GM21360 (cell line): ENCODE results near the gene ACOT7.
A peak's percentile ranks its signal among the peaks of the same experiment; 100 is the strongest.

ENCODE experiments used
- ATAC-seq: cut with Tn5 transposase; IDR thresholded peaks from one replicate; pipeline ENCODE4 v1.9.1; 2021; ENCODE audit warnings: mild to moderate bottlenecking, moderate library complexity; ENCODE audit not compliant: unreplicated experiment

ACOT7 gene

GRCh38 chr1:6424619-6425593 lies 31.3 kb upstream of the ACOT7 start, which contains the start of gene ESPN:
Gene ESPN (plus strand): TSS chr1:6424776. CDS start chr1:6424956, 180 bp downstream.
- ATAC-seq, result no peak

DNA sequence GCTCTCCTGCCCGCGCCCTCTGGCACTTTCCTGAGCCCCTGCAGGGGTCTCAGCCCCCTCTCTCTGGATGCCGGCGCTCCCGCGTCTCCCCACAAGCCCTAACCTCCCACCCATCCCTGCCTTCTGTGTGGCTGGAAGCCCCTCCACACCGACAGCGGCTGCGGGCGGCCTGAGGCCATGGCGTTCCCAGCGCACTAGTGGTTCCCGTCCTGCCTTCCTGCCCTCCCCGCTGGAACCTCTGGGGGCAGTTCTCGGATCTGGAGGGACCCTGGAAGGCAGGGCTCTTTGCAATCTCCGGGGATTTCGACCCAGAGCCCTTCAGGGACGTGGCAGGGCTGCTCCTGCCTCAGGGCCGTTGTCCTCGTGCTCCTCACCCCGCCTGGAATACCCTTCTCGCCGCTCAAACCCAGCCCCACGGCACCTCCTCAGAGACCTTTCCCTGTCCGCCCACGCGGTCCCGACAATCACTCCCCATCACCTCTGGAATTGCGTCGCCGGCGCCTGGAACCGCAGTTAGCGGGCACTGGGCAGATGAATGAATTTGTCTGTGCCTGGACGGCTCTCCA lies 30.5 kb upstream of the ACOT7 start:
- ATAC-seq, result no peak

- ATAC-seq, result no peak
Observed at GRCh38 chr1:6423321-6423999, 29.9 kb upstream of the ACOT7 start.

- no peak for ATAC-seq
Observed at GRCh38 chr1:6421266-6421665, 27.7 kb upstream of the ACOT7 start.

DNA sequence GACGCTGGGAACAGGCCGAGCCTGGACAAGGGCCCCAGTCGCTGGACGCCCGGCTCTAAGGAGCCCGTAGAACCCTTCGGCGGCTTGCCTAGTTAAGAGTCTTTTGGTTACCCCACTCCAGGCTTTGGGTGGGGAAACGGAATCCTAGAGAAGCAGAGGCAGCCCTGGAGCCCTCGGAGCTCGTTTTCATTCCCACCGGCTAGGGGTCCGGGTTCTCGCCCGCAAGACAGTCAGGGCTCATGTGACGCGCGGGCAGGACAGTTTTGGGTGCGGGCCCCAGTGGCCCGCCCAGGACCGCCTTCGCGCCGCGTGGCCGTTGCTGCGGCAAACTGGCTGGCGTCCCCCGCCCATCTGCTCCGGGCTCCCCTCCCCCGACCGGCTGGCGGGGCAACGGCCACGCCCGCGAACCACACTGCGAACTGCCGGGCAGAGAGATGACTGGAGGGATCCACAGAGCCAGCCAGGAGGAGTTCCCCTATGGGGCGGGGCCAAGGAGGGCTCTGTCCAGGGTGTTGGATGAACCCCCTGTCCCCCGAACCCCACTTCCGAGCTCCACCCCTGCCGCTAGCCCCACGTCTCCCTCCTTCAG lies 27.0 kb upstream of the ACOT7 start:
- ATAC-seq, result no peak

DNA sequence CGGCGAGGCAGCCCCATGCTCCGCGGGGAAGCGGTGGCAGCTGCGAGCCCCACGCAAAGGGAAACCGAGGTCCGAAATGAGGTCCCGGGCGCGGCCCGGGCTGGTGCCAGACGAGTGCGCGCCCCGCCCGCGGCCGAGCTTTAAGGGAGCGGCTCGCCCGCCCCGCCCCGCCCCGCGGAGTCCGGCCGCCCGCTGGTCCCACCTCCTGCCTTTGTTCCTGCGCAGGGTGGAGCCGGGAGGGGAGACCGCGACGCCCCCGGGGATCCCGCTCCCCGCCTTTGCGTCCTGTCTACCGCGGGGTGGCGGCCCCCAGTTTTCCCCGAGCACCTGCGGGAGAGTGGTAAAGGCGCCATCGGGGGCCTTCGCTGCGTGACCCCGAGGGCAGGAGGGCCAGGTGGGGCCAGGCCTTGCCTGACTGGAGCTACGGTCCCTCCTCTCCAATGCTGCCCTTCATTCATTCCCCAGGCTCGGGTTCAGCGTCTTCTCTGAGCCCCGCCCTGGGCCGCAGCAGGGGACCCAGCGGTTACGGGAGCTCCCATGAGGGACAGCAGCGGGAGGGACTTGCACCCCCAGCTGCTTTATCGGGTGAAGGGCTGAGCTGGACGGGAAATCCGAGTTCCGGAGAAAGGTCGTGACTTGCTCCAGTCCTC lies 26.4 kb upstream of the ACOT7 start, which contains the start of gene HES2:
Gene HES2 (minus strand): TSS at position 116 of the 650 bp plus-strand sequence. CDS start 99 bp downstream, at position 17.
- ATAC-seq, result no peak

- no peak for ATAC-seq
Observed at GRCh38 chr1:6419397-6419803, 25.8 kb upstream of the ACOT7 start.

DNA sequence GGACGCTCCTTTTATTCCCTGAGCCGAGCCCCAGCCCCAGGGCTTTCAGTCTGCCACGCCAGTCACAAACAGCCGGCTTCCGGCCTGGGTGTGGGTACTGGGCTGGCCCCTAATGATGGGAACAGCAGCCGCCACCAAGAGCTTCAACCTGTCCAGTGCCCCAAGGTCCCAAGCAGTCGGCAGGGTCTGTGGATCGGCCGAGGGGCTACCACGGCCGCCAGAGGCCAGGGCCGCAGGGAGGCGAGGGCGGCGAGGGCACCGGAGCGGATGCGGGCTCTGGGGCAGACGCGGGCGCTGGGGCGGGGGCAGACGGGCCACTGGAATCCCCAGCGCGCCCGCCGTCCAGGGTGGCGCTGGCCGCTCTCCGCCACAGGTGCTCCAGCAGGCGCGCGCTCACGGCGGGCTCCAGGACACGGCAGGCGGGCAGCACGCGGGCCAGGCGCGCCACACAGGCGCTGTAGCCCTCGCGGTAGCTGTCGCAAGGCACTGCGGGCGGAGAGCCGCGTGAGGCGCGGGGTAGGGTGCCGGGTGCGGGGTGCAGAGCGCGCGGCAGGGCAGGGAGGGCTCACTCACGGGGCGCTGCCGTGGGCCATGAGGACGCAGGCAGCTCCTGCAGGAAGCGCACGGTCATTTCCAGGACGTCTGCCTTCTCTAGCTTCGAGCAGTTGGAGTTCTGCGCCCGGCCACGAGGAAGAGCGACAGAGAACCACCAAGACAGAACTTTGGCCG lies 25.3 kb upstream of the ACOT7 start:
- ATAC-seq, result no peak

DNA sequence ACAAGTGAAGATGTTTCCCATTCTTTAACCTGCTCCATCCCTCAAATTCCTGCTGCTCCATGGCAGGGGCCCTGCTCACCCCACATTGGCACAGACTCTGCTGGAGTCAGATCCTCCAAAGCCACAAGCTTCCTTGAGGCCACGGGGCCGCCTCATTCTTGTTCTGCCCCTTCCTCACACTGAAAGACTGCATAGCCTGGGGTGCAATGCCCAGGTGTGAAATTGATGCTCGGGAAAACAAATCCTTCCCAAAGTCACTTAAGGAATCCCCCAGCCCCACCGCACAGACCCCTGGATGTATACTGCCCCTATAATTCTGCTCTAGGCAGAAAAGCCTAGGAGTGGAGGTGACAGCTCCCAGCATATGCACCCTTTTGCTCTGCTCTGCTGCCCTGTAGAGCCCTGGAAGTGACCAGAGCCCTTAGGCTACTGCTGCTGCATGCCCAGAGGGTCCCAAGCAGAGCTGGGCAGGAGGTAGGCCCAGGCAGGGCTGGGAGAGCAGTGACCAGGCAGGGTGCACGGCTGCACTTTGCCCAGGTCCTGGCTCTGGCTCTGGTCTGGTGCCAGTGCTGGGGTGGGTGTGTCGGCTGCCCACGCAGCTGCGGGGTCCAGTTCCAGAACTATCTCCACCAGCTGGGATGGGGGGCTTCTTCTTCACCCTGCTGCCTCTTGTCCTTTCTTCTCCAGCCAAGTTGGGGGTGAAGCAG lies 24.5 kb upstream of the ACOT7 start:
- ATAC-seq, result no peak

- no peak for ATAC-seq
Observed at GRCh38 chr1:6416906-6417305, 23.3 kb upstream of the ACOT7 start.

DNA sequence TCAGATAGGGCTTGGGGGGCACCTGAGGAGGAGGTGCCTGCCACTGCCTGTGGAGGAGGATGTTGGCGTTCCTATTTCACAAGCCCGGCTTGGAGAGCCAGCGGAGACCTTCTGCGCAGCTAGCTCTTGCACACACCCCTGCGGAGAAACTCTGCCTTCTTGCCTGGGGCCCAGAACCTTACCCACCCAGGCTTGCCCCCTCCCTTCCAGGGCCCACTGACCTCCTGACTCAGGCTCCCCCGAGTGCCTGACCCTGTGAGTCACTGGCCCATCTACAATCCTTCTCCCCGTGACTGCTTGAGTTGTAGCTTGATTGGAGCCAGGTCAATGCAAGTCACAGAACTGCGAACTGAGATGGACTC lies 22.7 kb upstream of the ACOT7 start:
- no peak for ATAC-seq

DNA sequence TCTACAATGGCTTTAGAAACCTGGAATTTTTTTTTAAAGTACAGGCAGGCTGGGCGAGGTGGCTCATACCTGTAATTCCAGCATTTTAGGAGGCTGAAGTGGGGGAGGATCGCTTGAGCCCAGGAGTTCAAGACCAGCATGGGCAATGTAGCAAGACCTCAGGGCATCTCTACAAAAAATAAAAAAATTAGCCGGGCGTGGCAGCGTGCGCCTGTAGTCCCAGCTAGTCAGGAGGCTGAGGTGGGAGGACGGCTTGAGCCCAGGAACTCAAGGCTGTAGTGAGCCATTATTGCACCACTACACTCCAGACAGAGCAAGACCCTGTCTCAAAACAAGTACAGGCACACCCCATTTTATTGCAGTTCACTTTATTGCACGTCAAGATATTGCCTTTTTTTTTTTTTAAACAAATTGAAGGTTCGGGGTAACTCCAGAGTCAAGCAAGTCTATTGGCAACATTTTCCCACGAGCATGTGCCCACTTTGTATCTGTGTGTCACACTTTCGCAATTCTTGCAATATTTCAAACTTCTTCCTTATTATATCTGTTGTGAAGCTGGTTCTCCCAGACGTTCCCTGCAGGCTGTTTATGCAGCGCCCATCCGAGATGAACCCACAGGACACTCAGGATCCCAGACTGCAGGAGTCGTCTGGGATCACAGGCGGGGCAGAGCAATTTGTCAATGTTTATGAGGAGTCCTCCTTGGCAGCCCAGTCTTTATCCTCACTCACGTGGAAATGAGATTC lies 21.5 kb upstream of the ACOT7 start:
- no peak for ATAC-seq

GRCh38 chr1:6414443-6414844 lies 20.9 kb upstream of the ACOT7 start:
- peak; percentile 77 for ATAC-seq

GRCh38 chr1:6412896-6413295 lies 19.3 kb upstream of the ACOT7 start:
- ATAC-seq, result no peak

DNA sequence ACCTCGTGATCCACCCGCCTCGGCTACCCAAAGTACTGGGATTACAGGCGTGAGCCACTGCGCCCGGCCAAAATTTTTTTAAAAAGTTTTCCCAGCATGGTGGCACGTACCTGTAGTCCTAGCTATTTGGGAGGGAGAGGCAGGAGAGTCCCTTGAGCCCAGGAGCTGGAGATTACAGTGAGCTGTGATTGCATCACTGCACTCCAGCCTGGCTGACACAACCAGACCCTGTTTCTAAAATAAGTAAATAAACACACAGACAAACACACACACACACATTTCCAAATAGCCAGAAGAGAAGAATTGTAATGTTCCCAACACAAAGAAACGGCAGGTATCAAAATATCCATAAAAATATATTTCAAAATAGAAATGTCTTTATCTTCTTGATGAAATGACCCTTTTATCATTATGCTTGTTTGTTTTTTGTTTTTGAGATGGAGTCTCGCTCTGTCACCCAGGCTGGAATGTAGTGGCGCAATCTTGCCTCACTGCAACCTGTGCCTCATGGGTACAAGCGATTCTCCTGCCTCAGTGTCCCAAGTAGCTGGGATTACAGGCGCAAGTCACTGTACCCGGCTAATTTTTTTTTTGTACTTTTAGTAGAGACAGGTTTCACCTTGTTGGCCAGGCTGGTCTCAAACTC lies 16.8 kb upstream of the ACOT7 start:
- no peak for ATAC-seq

DNA sequence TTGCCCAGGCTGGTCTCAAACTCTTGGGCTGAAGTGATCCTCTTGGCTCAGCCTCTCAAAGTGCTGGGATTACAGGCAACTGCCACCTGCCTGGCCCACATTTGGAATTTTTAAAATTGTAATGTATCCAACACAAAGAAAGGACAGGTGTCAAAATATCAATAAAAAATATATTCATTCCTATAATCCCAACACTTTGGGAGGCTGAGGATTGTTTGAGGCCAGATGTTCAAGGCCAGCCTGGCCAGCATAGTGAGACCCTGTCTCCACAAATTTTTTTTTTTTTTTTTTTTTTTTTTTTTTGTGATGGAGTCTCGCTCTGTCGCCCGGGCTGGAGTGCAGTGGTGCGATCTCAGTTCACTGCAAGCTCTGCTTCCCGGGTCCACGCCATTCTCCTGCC lies 16.2 kb upstream of the ACOT7 start:
- ATAC-seq, result no peak

GRCh38 chr1:6409053-6409452 lies 15.5 kb upstream of the ACOT7 start:
- no peak for ATAC-seq

DNA sequence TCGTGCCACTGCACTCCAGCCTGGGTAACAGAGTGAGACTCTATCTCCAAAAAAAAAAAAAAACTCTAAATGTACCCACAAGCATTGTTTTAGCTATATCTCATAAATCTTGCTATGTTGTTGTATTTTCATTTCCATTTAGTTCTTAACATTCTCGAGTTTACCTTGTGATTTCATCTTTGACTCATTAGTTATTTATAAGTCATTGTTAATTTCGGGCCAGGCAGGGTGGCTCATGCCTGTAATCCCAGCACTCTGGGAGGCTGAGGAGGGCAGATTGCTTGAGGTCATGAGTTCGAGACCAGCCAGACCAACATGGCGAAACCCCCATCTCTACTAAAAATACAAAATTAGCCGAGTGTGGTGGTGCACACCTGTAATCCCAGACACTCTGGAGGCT lies 14.5 kb upstream of the ACOT7 start:
- ATAC-seq, result no peak
